Stimulated activated CD8-positive, alpha-beta memory T cell treated with anti-CD3 and anti-CD28 coated beads, Interleukin-2, amount 100 ng/mL, for 48 hours (primary cell): ENCODE measurements around the gene RAD9A.
"Not testable (repeated sequence)": the region's sequence is repeated elsewhere in the genome, so short reads cannot be mapped to it uniquely, and the experiment has no call there.

Source experiments
- DNase-seq, 2 donors: peaks; one replicate each; pipeline ENCODE4 v3.0.0-alpha.2; 2020; ENCODE audit warnings: low read depth in 2 of 2

RAD9A gene

DNA sequence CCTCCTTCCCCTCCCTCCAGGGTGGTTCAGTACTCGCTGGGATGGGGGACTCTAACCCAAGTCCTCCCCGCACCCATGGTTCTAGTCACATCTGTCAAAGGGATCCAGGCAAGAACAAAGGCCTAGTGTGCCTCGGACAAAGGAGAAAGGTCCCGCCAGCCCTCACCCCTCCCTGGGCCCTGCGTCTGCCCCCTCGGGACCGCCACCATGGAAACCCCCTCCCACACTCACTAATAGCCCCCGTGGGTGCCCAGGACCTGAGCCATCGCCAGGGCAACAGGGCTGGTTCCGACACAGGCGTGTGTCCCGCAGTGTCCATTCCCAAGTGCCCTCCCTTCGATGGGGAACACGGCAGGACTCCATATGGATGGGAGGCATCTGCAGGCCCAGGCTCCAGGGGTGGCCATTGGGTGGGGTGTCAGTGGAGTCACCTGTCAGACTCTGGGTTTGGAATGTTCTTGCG lies 18.6 kb downstream of the RAD9A start:
- no peak for DNase-seq

DNA sequence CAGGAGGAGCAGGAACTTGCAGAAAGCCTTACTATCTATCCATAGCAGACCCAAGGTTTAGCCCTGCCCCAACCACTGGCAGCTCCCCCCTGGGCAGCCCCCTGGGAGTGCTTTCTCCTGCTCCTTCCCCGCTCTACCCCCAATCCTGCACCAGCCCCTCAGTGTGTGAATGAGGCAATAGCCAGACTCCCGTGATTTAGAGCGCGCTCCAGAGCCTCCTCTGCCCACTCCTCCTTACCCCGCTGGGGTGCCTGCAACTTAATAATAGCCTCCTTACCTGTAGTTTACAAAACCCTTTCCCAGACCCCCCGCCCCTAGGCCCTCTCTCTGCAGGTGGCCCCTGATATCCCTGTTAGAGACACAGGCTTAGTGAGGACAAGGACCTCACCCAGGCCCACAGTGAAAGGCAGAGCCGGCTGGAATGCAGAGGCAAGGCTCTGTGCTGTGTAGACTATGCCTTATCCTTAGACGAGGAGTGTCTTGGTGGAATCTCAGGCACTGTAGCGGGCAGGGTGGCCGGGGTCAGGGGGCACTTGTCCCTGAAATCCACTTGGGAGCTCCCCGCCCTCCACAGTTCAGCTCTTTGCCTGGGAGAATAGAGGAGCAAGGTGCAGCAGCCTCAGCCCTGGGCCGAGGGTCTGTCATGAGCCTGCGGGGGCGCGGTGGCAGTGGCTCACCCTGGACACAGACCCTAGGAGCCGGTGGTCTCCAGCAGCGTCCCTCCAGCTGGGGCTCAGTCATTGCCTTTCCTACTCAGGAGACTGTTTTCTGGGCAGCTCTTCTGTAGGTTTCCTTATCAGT lies 19.4 kb downstream of the RAD9A start:
- no peak for DNase-seq

DNA sequence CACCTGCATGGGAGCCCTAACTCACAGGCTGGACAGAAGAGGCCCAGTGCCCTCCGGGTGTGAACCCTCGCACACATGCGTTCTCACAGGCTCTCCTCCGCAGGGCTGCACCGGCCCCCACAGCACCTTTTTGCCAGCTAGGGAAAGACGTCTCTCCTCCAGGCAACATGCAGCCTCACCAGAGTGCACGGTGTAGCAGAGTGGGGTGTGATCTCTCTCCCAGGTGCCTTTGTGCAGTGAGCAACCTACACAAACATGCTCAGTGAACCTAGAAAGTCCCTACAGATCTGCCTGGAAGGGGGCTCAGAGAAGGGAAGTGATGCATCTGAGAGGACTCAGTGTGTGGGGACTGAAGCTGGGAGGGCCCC lies 20.0 kb downstream of the RAD9A start:
- no peak for DNase-seq

DNA sequence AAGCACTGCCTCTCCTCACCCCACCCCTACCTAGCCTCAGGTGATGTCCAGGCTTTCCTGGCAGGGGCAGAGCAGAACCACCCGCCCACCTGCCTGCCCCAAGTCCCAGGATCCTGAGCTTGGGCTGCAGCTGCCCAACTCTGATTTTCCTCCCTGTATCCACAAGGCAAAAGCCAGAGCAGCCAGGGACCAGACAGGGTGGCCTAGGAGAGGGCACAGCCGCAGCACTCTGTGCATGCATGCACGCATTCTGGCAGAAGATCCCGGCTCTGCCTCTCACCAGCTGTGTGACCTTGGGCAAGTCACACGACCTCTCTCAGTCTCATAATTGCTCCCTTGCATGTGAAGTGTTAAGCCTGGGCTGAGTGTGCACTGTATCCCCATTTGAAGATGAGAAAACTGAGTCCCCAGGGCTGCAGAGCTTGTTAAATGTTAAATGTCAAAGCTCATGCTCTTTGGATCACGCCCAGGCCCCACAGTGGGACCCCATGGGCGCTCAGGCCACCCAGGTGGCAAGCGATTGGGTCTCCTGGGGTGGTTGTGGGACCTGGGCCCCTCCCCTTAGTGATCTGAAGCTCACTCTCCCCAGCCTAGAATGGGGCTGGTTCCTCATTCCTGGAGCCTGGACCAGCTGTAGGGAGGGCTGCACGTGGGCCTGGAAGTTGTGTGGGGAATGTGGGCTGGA lies 20.9 kb downstream of the RAD9A start:
- no peak for DNase-seq

DNA sequence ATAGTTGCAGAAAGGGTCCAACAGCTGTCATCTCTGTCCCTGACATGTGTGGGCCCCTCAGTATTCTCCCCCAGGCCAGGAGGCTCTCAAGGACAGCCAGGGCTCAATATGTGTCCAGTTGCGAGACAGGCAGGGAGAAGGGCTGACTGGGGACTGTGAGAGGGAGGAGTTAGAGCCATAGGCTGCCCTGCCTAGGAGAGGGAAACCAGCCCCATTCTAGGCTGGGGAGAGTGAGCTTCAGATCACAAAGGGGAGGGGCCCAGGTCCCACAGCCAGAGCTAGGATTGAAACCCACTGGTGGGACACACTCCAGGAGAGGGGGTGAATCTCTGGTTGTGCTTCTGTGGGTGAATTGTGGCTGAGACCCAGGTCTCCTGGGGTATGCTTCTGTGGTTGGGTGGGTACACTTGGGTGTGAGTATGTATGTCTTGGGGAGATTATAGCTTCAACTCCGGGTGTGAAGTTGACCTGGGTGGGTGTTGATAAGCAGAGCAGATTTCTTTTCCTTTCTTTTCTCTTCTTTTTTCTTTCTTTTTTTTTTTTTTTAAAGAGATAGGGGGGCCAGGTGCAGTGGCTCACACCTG lies 21.6 kb downstream of the RAD9A start:
- no peak for DNase-seq

DNA sequence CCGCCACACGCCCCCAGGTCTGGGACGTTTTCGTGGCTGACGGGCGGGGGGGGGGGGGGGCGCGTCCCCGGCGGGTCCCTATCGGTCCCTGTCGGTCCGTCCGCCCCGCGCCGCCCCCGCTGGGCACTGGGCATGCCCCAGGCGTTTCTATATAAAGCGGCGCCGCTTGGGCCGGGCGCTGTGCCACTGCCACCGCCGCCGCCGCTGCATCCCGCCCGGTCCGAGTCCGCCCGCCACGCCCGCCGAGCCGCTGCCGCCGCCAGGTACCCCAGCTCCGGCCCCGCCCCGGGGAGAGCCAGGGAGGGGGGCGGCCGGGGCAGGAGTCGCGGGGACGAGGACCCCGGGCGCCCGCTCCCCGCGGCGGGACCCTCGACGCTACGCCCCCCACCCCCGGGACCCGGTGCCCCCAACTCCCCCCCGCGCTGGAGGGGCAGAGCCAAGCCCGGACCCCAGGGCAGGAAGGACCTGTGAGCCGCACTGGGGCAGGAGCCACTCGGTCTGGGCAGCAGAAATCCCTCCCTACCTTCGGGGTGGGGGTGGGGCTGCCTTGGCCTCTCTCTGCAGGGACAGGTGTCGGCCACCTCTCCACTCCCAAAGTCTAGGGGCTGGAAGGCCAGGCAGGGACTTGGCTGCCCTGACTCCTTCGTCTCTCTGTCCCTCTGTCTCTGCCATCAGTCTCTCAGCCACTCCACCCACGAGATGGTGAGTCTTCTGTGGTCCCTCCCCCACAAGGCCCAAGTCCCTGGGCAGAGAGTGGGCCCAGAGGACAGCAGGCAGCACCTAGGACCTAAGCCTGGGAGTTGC lies 23.9 kb downstream of the RAD9A start, which contains the start of gene CARNS1:
Gene CARNS1, plus strand, starts transcription at position 178 of the 804 bp plus-strand sequence. Its CDS starts 522 bp downstream, at position 700.
- DNase-seq, result no peak

DNA sequence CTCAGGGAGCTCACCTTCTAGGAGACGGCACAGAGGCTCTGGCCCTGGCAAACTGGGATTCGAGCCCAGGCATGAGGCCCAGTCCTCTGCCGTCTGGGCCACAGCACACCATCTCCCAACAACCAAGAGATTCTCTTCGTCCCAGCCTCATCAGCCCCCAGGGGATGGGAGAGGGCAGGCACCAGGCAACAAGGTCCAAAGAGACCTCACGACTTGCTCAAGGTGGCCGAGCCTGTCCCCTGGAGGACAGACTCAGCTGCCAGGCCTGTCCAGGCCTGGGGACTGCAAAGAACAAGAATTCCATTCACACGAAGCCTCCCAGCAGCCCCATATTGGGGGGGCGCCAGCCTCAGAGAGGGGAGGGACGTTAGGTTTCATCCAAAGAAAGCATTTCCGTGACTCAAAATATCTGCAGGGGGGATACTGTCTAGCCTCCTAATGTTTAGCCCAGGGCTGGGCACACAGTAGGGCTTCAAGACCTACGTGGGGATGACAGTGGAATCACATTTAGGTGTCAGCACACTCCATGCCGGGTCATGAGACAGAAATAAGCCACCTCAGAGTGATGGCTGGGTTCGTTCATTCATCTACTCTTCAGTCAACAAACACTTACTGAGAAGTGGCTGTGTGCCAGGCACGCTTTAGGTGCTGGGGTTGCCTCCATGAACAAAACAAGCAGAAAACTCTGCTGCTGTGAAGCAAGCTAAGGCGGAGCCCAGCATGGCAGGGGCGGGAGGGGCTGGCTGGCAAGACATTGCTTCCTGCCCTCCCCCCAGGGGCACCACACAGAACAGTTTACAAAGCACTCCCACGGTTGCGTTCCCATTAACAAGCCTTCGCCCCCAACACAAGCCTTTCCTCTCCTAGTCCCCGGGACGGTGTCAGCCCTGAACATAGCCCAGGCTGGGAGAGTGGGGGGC lies 24.9 kb downstream of the RAD9A start:
- no peak for DNase-seq

DNA sequence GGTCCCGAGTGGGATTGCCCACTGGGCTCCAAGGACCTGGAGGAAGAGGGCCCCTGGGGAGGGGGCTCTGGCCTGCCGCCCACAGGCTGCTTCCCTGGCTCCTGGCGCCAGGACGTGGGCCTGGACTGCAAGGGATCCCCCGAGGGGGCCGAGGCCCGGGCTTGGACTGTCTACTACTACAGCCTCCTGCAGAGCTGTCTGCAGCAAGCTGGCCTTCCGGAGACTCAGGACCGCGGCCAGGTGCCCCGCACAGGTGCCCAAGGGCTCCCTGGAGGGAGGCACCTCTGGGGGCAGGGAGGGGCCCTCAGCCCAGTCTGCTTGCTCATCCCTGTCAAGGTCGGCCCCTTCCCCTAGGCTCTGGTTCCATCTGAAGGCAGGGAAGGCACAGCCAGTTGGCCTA lies 25.6 kb downstream of the RAD9A start:
- no peak for DNase-seq

DNA sequence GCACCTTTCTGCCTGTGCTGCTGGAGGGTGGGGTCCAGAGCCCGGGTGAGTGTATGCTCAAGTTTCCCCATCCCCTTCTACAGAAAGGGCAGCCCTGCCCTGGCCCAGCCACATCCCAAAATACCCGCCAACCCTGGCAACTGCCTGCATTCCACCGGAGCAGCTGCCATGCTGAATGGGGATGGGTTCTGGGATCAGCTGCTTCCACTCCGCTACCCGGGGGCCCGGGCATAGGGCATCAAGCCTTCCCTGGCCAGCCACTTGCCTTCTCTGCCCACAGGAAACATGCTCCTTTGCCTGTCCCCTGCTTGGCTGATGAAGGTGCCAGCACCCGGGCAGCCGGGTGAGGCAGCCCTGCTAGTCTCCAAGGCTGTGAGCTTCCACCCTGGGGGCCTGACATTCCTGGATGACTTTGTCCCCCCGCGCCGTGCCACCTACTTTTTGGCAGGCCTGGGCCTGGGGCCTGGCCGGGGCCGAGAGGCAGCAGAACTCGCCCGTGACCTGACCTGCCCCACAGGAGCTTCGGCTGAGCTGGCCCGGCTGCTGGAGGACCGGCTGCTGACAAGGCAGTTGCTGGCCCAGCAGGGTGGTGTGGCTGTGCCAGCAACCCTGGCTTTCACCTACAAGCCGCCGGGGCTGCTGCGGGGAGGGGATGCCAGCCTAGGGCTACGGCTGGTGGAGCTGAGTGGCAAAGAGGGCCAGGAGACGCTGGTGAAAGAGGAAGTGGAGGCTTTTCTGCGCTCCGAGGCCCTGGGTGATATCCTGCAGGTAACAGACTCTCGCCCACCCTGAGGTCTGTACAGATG lies 26.9 kb downstream of the RAD9A start:
- no peak for DNase-seq

DNA sequence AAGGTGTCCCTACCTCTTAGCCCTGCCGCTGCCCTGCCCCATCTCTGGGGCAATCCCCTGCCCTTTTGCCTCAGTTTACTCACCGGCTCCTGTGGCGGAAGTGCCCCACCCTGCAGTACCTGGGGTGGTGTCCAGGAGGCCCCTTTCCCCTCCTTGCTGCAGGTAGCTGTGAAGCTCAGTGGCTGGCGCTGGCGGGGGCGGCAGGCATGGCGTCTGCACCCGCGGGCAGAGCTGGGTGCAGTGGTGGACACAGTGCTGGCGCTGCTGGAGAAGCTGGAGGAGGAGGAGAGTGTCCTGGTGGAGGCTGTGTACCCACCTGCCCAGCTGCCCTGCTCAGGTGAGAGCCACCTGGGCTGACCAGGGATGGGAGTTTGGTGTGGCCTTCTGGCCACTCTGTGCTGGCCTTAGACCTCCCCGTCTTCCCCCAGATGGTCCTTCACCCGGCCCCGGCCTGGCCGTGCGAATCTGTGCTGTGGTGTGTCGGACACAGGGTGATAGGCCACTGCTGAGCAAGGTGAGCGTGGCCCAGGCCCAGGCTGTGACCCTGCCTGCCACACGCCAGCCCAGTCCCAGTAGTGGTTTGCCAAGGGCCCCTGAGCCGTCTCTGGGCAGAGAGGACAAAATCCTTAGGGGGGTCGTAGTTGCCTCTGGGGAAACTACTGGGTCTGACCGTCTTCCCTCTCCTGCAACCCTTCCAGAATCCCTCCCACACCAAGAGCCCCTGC lies 27.7 kb downstream of the RAD9A start:
- no peak for DNase-seq

DNA sequence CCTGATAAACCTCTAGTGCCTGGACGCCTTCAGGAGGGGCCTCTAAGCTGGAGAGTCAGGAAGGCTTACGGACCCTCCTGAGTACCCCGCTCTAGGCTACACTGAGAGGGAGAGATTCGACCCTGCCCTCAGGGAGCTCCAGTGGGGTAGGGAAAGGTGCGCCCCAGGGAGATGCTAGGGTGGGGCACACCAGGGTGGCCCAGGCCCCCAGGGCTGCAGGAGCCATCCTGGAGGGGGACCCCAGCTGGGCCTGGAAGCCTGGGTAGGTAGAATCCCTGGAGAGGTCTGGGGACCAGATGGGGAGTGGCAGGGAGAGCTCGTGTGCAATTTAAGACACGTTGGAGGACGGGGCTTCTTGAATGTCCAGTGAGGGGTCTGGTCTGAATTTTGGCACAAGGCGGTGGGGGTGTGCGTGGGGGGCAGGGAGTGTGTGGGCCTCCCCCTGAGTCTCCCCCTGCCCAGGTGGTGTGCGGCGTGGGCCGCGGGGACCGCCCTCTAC lies 28.4 kb downstream of the RAD9A start:
- DNase-seq, result no peak

DNA sequence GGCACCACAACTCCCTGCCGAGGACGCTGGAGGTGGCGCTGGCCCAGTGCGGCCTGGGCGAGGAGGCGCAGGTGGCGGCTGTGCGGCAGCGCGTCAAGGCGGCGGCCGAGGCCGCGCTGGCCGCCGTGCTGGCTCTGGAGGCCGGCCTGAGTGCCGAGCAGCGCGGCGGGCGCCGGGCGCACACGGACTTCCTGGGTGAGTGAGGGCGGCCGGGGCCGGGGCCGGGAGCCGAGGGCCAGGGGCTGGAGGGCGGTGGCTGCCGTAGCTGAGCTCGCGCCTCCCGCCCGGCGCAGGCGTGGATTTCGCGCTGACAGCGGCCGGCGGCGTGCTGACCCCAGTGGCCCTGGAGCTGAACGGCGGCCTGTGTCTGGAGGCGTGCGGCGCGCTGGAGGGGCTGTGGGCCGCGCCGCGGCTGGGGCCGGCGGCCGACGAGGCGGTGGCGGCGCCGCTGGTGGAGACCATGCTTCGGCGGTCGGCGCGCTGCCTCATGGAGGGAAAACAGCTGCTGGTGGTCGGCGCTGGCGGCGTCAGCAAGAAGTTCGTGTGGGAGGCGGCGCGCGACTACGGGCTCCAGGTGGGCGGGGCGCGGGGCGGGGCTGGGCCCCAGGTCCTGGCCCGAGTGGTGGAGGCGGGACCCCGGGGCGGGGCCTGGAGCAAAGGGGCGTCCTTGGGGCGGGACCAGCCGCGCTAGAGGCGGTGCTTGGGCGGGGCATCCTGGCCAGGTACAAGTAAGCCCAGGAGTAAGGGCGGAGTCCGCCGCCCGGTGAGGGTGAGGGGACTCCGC lies 29.1 kb downstream of the RAD9A start:
- peak; percentile 98 to 100 for DNase-seq

DNA sequence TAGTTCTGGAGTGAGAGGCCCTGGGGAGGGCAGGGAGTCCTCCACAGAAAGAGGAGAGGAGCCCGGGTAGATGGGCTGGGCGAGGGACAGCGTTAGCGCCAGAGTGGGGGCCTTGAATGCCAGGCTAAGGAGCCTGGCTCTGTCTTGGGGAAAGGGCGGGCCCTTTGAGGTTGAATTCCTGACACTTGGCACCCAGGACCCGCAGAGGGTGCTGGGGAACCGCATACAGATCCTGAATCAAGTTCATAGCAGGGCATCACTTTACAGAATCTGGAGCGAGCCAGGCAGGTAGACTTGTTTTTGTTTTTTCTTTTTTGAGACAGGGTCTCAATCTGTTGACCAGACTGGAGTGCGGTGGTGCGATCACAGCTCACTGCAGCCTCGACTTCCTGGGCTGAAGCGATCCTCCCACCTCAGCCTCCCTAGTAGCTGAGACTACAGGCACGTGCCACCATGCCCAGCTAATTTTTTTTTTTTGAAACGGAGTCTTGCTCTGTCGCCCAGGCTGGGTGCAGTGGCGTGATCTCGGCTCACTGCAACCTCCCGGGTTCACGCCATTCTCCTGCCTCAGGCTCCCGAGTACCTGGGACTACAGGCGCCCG lies 29.7 kb downstream of the RAD9A start:
- no peak for DNase-seq

DNA sequence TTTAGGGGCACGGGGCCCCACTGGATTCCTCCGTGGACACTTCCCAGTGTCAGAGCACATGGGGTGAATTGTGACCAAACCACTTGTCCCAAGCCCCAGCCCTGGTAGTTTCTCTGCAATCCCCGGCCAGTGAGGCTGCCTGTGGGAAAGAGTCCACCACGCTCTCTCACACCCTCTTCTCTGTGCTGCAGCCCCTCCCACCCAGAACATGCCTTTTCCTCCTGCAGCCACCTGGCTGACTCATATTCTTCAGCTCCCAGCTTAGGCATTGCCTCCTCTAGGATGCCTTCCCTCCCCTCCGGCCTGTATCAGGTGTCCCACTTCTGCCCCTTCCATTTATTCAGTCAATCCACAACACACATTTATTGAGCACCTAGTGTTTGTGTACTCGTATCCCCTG lies 31.1 kb downstream of the RAD9A start:
- no peak for DNase-seq

DNA sequence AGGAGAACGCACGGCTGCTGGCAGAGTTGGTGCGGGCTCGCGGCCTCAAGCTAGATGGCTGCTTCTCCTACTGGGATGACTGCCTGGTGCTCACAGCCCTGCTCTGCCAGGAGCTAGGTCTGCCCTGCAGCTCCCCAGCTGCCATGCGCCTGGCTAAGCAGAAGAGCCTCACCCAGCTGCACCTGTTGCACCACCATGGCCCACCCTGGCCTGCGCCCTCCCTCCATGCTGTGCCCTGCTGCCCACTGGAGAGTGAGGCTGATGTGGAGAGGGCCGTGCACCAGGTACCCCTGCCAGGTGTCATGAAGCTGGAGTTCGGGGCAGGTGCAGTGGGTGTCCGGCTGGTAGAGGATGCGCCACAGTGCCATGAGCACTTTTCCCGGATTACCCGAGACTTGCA lies 31.7 kb downstream of the RAD9A start:
- DNase-seq, result no peak

DNA sequence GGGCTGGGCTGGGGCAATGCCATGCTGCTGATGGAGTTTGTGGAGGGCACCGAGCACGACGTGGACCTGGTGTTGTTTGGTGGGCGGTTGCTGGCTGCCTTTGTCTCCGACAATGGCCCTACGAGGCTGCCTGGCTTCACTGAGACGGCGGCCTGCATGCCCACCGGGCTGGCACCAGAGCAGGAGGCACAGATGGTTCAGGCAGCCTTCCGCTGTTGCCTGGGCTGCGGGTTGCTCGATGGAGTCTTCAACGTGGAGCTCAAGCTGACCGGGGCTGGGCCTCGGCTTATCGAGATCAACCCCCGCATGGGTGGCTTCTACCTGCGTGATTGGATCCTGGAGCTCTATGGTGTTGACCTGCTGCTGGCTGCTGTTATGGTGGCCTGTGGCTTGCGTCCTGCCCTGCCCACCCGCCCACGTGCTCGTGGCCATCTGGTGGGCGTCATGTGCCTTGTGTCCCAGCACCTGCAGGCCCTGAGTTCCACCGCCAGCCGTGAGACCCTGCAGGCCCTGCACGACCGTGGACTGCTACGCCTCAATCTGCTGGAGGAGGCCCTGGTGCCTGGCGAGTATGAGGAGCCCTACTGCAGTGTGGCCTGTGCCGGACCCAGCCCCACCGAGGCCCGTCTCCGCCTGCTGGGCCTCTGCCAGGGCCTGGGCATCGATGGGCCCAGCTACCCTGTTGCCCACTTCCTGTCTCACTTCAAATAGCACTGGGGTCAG lies 32.3 kb downstream of the RAD9A start:
- no peak for DNase-seq

DNA sequence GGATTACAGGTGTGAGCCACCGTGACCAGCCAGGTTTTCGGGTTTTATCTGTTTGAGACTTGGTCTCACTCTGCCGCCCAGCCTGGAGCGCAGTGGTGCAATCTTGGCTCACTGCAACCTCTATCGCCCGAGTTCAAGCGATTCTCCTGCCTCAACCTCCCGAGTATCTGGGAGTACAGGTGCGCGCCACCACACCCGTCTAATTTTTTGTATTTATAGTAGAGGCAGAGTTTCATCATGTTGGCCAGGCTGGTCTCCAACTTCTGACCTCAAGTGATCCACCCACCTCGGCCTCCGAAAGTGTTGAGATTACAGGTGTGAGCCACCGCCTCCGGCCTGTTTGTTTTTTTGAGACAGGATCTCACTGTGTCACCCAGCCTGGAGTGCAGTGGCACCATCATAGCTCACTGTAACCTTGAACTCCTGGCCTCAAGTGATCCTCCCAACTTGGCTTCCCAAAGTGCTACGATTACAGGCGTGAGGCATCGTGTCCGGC lies 35.6 kb downstream of the RAD9A start:
- not testable (repeated sequence) for DNase-seq
